IMR-90 (cell line): ENCODE data around the gene GIMAP8. TPM values are rescaled to one million over a fixed set of nuclear protein-coding genes. Genes with fewer than 3 reads are reported as not detected.

Experiments used
- ATAC-seq: fragments of 200-7000 bp; cut with Tn5 transposase; 2 replicates; pipeline ENCODE4 v1.9.1; 2020; ENCODE audit warnings: low read depth, mild to moderate bottlenecking, moderate library complexity
- BruUV-seq: library from RNA; stranded (reverse); fragments of 400-500 nt; replicated peaks from 2 replicates; lab custom pipeline; 2021; lab: Mats Ljungman, UMichigan
- CTCF ChIA-PET: fragments of 300-600 bp; formaldehyde crosslinking; extraction: SDS; loops from one replicate; lab custom pipeline; 2021; ENCODE audit warnings: antibody characterized with exemption; lab: Yijun Ruan, JAX
- POLR2A ChIA-PET: fragments of 300-600 bp; sonication (Branson Sonifier 250); formaldehyde crosslinking; loops from one replicate; lab custom pipeline; 2022; ENCODE audit warnings: antibody characterized with exemption; ENCODE audit not compliant: unreplicated experiment; lab: Charles Lee
- DNase-seq: peaks from one replicate; pipeline ENCODE4 v3.0.0; 2013
- H2AFZ ChIP-seq: replicated peaks from 2 replicates; pipeline ENCODE3; 2013; ENCODE audit warnings: low read length, mild to moderate bottlenecking; ENCODE audit not compliant: poor library complexity
- H2AK5ac ChIP-seq: 2 replicates; pipeline ENCODE4 v1.6.1; 2013; ENCODE audit warnings: low read depth, low read length, inconsistent platforms
- H2AK9ac ChIP-seq: replicated peaks from 2 replicates; pipeline ENCODE3; 2013; ENCODE audit warnings: mild to moderate bottlenecking, low read depth, low read length, moderate library complexity; ENCODE audit not compliant: poor library complexity
- H2BK120ac ChIP-seq: 2 replicates; pipeline ENCODE4 v1.6.1; 2013; ENCODE audit warnings: low read depth, low read length, inconsistent platforms
- H2BK15ac ChIP-seq: 3 replicates; pipeline ENCODE4 v1.6.1; 2013; ENCODE audit warnings: low read depth, low read length, inconsistent platforms
- H2BK20ac ChIP-seq: 2 replicates; pipeline ENCODE4 v1.6.1; 2013; ENCODE audit warnings: low read depth, mild to moderate bottlenecking, inconsistent platforms, low read length, moderate library complexity
- H2BK5ac ChIP-seq: 2 replicates; pipeline ENCODE4 v1.6.1; 2013; ENCODE audit warnings: mild to moderate bottlenecking, low read depth, low read length, inconsistent platforms; ENCODE audit not compliant: poor library complexity, severe bottlenecking
- H3K14ac ChIP-seq: replicated peaks from 2 replicates; pipeline ENCODE4 v1.6.1; 2013; ENCODE audit warnings: low read depth, low read length, inconsistent platforms
- H3K18ac ChIP-seq: 2 replicates; pipeline ENCODE4 v1.6.1; 2013; ENCODE audit warnings: low read depth, low read length, control low read depth
- H3K23ac ChIP-seq: 2 replicates; pipeline ENCODE4 v1.6.1; 2013; ENCODE audit warnings: low read depth, low read length, inconsistent platforms
- H3K27ac ChIP-seq: 2 replicates; pipeline ENCODE4 v1.5.1; 2013; ENCODE audit warnings: mild to moderate bottlenecking, control low read depth, low read length; ENCODE audit not compliant: insufficient read depth
- H3K27me3 ChIP-seq: 2 replicates; pipeline ENCODE4 v1.6.1; 2013; ENCODE audit warnings: low read length; ENCODE audit not compliant: control insufficient read depth, insufficient read depth
- H3K36me3 ChIP-seq: 2 replicates; pipeline ENCODE4 v1.6.1; 2013; ENCODE audit warnings: low read length, mixed read lengths; ENCODE audit not compliant: control insufficient read depth, insufficient read depth
- H3K4ac ChIP-seq: 2 replicates; pipeline ENCODE4 v1.6.1; 2013; ENCODE audit warnings: low read depth, low read length, inconsistent platforms
- H3K4me1 ChIP-seq: 2 replicates; pipeline ENCODE4 v1.6.1; 2013; ENCODE audit warnings: low read length, mixed read lengths; ENCODE audit not compliant: control insufficient read depth, insufficient read depth
- H3K4me2 ChIP-seq: 2 replicates; pipeline ENCODE4 v1.6.1; 2013; ENCODE audit warnings: low read depth, mild to moderate bottlenecking, control low read depth, low read length, moderate library complexity
- H3K4me3 ChIP-seq: 2 replicates; pipeline ENCODE4 v1.5.1; 2013; ENCODE audit warnings: low read depth, mild to moderate bottlenecking, control low read depth, low read length, moderate library complexity; ENCODE audit not compliant: insufficient read depth
- H3K56ac ChIP-seq: 2 replicates; pipeline ENCODE4 v1.6.1; 2013; ENCODE audit warnings: low read length, inconsistent platforms; ENCODE audit not compliant: insufficient read depth; ENCODE audit errors: extremely low read depth
- H3K79me1 ChIP-seq, 2 experiments: 2 replicates each; pipeline ENCODE4 v1.6.1; 2013; ENCODE audit warnings: low read length in 2 of 2, inconsistent platforms in 1 of 2, low read depth in 1 of 2
- H3K9ac ChIP-seq: 2 replicates; pipeline ENCODE4 v1.6.1; 2013; ENCODE audit warnings: low read depth, low read length, control low read depth
- H3K9me1 ChIP-seq: 2 replicates; pipeline ENCODE4 v1.6.1; 2013; ENCODE audit warnings: low read length, inconsistent platforms; ENCODE audit not compliant: insufficient read depth
- H3K9me3 ChIP-seq: 2 replicates; pipeline ENCODE4 v1.6.1; 2013; ENCODE audit warnings: low read length; ENCODE audit not compliant: control insufficient read depth, insufficient read depth
- H4K20me1 ChIP-seq: 2 replicates; pipeline ENCODE4 v1.6.1; 2013; ENCODE audit warnings: low read length, inconsistent platforms; ENCODE audit not compliant: insufficient read depth
- H4K5ac ChIP-seq: 2 replicates; pipeline ENCODE4 v1.6.1; 2013; ENCODE audit warnings: mild to moderate bottlenecking, low read depth, low read length, control low read depth
- H4K8ac ChIP-seq, 2 experiments: 2 replicates each; pipeline ENCODE4 v1.6.1; 2013; ENCODE audit warnings: low read depth in 2 of 2, low read length in 2 of 2, control low read depth in 1 of 2, inconsistent platforms in 1 of 2
- H4K91ac ChIP-seq: 2 replicates; pipeline ENCODE4 v1.6.1; 2013; ENCODE audit warnings: low read depth, low read length, inconsistent platforms; ENCODE audit not compliant: insufficient read depth
- BHLHE40 ChIP-seq: fragments of 150-350 bp; IDR thresholded peaks from 2 replicates; pipeline ENCODE4 v1.6.1; 2016; ENCODE audit warnings: mild to moderate bottlenecking, low read depth, low read length
- CEBPB ChIP-seq: IDR thresholded peaks from 2 replicates; pipeline ENCODE4 v1.6.1; 2012; ENCODE audit warnings: low read depth, low read length, improper control_type of control experiment
- CHD1 ChIP-seq: IDR thresholded peaks from 2 replicates; pipeline ENCODE4 v1.6.1; 2012; ENCODE audit warnings: low read depth, low read length, improper control_type of control experiment
- ELK1 ChIP-seq: fragments of 150-350 bp; IDR thresholded peaks from 2 replicates; pipeline ENCODE4 v1.6.1; 2016; ENCODE audit warnings: low read depth, mild to moderate bottlenecking, low read length, moderate library complexity, borderline replicate concordance
- FOS ChIP-seq: fragments of 150-350 bp; IDR thresholded peaks from 2 replicates; pipeline ENCODE4 v1.6.1; 2016; ENCODE audit warnings: low read depth, low read length
- MAFK ChIP-seq: IDR thresholded peaks from 2 replicates; pipeline ENCODE4 v1.6.1; 2012; ENCODE audit warnings: low read depth, low read length, improper control_type of control experiment
- MAZ ChIP-seq: IDR thresholded peaks from 2 replicates; pipeline ENCODE4 v1.6.1; 2012; ENCODE audit warnings: low read depth, mild to moderate bottlenecking, low read length, improper control_type of control experiment, moderate library complexity, borderline replicate concordance
- MXI1 ChIP-seq: IDR thresholded peaks from 2 replicates; pipeline ENCODE4 v1.6.1; 2012; ENCODE audit warnings: low read depth, mild to moderate bottlenecking, low read length, moderate library complexity, borderline replicate concordance
- NFE2L2 ChIP-seq: fragments of 150-350 bp; IDR thresholded peaks from 2 replicates; pipeline ENCODE4 v1.6.1; 2016; ENCODE audit warnings: low read depth, mild to moderate bottlenecking, low read length
- POLR2A ChIP-seq: IDR thresholded peaks from 2 replicates; pipeline ENCODE4 v1.6.1; 2012; ENCODE audit warnings: mild to moderate bottlenecking, low read depth, low read length
- RAD21 ChIP-seq: IDR thresholded peaks from 2 replicates; pipeline ENCODE4 v1.6.1; 2012; ENCODE audit warnings: low read length, improper control_type of control experiment
- RCOR1 ChIP-seq: IDR thresholded peaks from 2 replicates; pipeline ENCODE4 v1.6.1; 2012; ENCODE audit warnings: mild to moderate bottlenecking, low read length, improper control_type of control experiment; ENCODE audit not compliant: insufficient replicate concordance
- RFX5 ChIP-seq: IDR thresholded peaks from 2 replicates; pipeline ENCODE4 v1.8.0; 2012; ENCODE audit warnings: low read depth, mild to moderate bottlenecking, low read length, moderate library complexity
- SMC3 ChIP-seq: fragments of 150-350 bp; IDR thresholded peaks from 2 replicates; pipeline ENCODE4 v1.6.1; 2016; ENCODE audit warnings: low read depth, mild to moderate bottlenecking, antibody characterized with exemption, low read length, moderate library complexity
- USF2 ChIP-seq: fragments of 150-350 bp; IDR thresholded peaks from 2 replicates; pipeline ENCODE4 v1.6.1; 2017; ENCODE audit warnings: mild to moderate bottlenecking, antibody characterized with exemption, low read length, low read depth
- WGBS, 2 experiments: methylation state at CpG; one replicate each; pipeline versions ENCODE4 v1.1.5 to v1.1.7; 2013; ENCODE audit warnings: missing lambda C conversion rate in 2 of 2; ENCODE audit not compliant: insufficient read length in 1 of 2; ENCODE audit errors: extremely low coverage in 2 of 2; 5-methylcytosine and 5-hydroxymethylcytosine counted together
- dilution Hi-C: fragments of 300-500 bp; cut with HindIII; formaldehyde crosslinking; loops from one replicate; pipeline ENCODE4 v1.14.3; 2018; ENCODE audit warnings: low sequenced_read_pairs; ENCODE audit not compliant: unreplicated experiment
- in situ Hi-C: fragments of 300-500 bp; cut with MboI; formaldehyde crosslinking; loops from 3 replicates; pipeline ENCODE4 v1.14.3; 2019; ENCODE audit warnings: low sequenced_read_pairs, inconsistent platforms, mixed read lengths
- intact Hi-C: fragments of 100-400 bp; cut with micrococcal nuclease; formaldehyde crosslinking; loops from 2 replicates; pipeline ENCODE4 v1.10.0; 2022
- polyA plus RNA-seq, 3 experiments: library from polyadenylated mRNA; depleted of rRNA; stranded (reverse); fragments of >200 nt; gene quantifications; 2 replicates each; pipeline ENCODE4 v1.2.3, GENCODE V29; 2012; ENCODE audit warnings: low replicate concordance in 1 of 3
- total RNA-seq: library from RNA; depleted of rRNA; stranded (reverse); fragments of >200 nt; gene quantifications from 2 replicates; pipeline ENCODE4 v1.2.3, GENCODE V29; 2012

GIMAP8 gene
- total and polyA plus RNA-seq, 2 of the 4 experiments (the other 2 are of a cell fraction) = not detected

GRCh38 chr7:150524018-150524417 lies 73.6 kb downstream of the GIMAP8 start:
- Histone ChIP-seq H4K91ac (no peak overlapping the region), H3K4me2 (no peak overlapping the region), H2BK15ac (no peak overlapping the region), H3K4ac (no peak overlapping the region), H2AFZ (no peak overlapping the region), H3K14ac (no peak overlapping the region), H3K9me1 (no peaks in the 10 kb centered on the region), H3K79me1 (no peaks in the 10 kb centered on the region), H4K8ac (no peak overlapping the region), H4K20me1 (no peaks in the 10 kb centered on the region), H3K23ac (no peak overlapping the region), H3K9ac (no peak overlapping the region), H2BK20ac (no peak overlapping the region), H3K56ac (no peak overlapping the region), H2BK120ac (no peak overlapping the region), H4K5ac (no peak overlapping the region), H3K27me3 (no peaks in the 10 kb centered on the region), H3K9me3 (peaks cover 9% of the 10 kb centered on the region), H2BK5ac (no peak overlapping the region), H3K4me1 (no peaks in the 10 kb centered on the region), H3K36me3 (no peaks in the 10 kb centered on the region), H3K27ac (no peak overlapping the region), H3K4me3 (no peak overlapping the region), H2AK5ac (no peak overlapping the region), H2AK9ac (no peak overlapping the region), H3K18ac (no peak overlapping the region)
- DNase-seq = no peak
- no peak for ATAC-seq
- no CpG with 5 or more reads among the region's 2 CpGs for WGBS, 2 experiments
- dilution Hi-C loops (no loop called here), in situ Hi-C loops (no loop called here), intact Hi-C loops (no loop called here)
- POLR2A ChIA-PET = no interaction called here
- BruUV-seq = no TSS peak
- CTCF ChIA-PET = no interaction called here
- TF ChIP-seq MAFK (no peak), MXI1 (no peak), CHD1 (no peak), RAD21 (no peak), NFE2L2 (no peak), MAZ (no peak), RFX5 (no peak), FOS (no peak), USF2 (no peak), SMC3 (no peak), CEBPB (no peak), POLR2A (no peak), BHLHE40 (no peak), RCOR1 (no peak), ELK1 (no peak)
